Measurements from ENCODE around the gene EPM2AIP1. TPM values are rescaled to one million over a fixed set of nuclear protein-coding genes. Genes with fewer than 3 reads are reported as not detected.

Gene EPM2AIP1
- total RNA-seq, 4 donors from 2014 or later: 9.9 to 18.4 (median 14.8) TPM

DNA sequence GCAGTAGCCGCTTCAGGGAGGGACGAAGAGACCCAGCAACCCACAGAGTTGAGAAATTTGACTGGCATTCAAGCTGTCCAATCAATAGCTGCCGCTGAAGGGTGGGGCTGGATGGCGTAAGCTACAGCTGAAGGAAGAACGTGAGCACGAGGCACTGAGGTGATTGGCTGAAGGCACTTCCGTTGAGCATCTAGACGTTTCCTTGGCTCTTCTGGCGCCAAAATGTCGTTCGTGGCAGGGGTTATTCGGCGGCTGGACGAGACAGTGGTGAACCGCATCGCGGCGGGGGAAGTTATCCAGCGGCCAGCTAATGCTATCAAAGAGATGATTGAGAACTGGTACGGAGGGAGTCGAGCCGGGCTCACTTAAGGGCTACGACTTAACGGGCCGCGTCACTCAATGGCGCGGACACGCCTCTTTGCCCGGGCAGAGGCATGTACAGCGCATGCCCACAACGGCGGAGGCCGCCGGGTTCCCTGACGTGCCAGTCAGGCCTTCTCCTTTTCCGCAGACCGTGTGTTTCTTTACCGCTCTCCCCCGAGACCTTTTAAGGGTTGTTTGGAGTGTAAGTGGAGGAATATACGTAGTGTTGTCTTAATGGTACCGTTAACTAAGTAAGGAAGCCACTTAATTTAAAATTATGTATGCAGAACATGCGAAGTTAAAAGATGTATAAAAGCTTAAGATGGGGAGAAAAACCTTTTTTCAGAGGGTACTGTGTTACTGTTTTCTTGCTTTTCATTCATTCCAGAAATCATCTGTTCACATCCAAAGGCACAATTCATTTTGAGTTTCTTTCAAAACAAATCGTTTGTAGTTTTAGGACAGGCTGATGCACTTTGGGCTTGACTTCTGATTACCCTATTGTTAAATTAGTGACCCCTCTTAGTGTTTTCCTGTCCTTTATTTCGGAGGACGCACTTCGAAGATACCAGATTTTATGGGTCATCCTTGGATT, 674 bp upstream of the EPM2AIP1 start, which contains the start of gene MLH1:
MLH1 (plus strand) TSS at position 193 of the 958 bp plus-strand sequence; CDS start at position 223, 30 bp downstream.
- DNase-seq (ENCODE audit: low spot score in 2 of 2): peak; percentile 99 to 100
- peaks cover 0 to 47% (median 37%) of the 10 kb centered on the region in 4 donors for H3K4me1 ChIP-seq
- WGBS, 2 donors: 1% methylated on average over 40 to 47 of the region's 47 CpGs
- H3K4me3 ChIP-seq: peak within 1 kb of the TSS; percentile 76 to 99 (median 83)
- TF ChIP-seq POLR2A (IDR thresholded peaks at IDR 0.05): peak; percentile 75 to 82
- peak; percentile 87 to 89 for TF ChIP-seq EP300 (IDR thresholded peaks at IDR 0.05)
- TF ChIP-seq, protein P1, sequence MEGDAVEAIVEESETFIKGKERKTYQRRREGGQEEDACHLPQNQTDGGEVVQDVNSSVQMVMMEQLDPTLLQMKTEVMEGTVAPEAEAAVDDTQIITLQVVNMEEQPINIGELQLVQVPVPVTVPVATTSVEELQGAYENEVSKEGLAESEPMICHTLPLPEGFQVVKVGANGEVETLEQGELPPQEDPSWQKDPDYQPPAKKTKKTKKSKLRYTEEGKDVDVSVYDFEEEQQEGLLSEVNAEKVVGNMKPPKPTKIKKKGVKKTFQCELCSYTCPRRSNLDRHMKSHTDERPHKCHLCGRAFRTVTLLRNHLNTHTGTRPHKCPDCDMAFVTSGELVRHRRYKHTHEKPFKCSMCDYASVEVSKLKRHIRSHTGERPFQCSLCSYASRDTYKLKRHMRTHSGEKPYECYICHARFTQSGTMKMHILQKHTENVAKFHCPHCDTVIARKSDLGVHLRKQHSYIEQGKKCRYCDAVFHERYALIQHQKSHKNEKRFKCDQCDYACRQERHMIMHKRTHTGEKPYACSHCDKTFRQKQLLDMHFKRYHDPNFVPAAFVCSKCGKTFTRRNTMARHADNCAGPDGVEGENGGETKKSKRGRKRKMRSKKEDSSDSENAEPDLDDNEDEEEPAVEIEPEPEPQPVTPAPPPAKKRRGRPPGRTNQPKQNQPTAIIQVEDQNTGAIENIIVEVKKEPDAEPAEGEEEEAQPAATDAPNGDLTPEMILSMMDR (IDR thresholded peaks at IDR 0.05): peak in 1 of 5 experiments; percentile 22
- no peaks in the 10 kb centered on the region for H3K9me3 ChIP-seq
- H3K27me3 ChIP-seq: no peaks in the 10 kb centered on the region
- peaks cover 0 to 37% (median 2%) of the 10 kb centered on the region in 3 donors for H3K36me3 ChIP-seq
- peak within 1 kb of the TSS; percentile 96 to 99 (median 99) for H3K27ac ChIP-seq

DNA sequence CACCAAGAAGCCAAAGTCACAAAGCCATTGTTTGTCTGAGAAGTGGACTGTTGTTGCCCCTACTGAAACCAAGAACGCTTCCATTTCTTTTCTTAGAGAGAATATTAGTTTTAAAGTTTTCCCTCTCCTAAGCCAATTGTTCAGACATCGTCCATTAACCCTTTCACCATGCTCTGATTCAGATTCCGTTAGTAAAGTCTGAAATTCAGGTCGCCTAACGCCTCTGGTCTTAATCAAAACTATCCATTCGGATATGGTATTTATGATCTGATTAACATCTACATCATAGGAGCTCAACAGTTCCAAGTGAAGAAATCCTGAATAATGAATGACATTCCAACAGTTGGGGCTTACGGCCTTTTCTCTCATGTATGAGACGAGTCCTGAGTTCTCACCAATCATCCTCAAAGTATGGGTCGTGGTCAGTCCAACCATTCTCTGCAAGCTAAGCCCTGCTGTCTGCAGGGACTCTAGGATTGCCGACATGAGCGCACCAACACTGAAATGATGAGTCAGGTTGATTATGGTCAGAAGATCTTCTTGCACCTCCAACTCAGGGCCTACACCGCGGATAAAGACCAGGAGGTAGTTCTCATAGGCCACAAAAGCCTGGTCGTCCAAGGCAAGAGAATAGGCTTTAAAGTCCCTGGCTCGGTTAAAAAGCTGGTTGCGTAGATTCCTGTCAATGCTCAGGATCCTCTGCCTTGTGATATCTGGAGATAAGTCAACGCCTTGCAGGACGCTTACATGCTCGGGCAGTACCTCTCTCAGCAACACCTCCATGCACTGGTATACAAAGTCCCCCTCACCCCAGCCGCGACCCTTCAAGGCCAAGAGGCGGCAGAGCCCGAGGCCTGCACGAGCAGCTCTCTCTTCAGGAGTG, 767 bp downstream of the EPM2AIP1 start:
- DNase-seq (ENCODE audit: low spot score in 2 of 2): peak in 1 of 2 donors; percentile 31
- 8 to 9% methylated on average over 23 to 24 of the region's 24 CpGs for WGBS, 2 donors

DNA sequence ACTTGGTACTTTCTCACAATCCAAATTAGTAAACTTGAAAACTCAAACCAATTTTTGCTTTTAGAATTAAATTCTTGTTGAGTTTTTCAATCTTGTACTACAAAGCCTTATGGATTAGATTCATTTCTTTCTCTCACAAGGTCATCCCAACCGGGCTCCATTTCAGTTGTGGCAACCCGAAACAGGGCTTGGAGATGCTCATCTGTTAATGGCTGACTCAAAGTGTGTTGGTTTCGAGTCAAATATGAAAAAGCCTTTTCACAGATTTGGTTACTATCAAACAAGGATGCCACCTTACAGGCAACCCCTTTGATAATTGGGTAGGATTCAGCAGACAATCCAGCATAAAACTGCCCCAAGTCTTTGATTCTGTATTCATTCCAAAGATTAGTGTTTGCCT, 1.8 kb downstream of the EPM2AIP1 start:
- peak overlapping the region in 3 of 4 donors; percentile 99 for H3K27ac ChIP-seq
- 89% methylated on average over 3 of the region's 3 CpGs for WGBS, 2 donors
- DNase-seq (ENCODE audit: low spot score in 2 of 2): no peak
- H3K4me3 ChIP-seq: peak overlapping the region in 2 of 4 donors; percentile 80 to 86
- H3K4me1 ChIP-seq: peaks cover 0 to 57% (median 41%) of the 10 kb centered on the region in 4 donors
- no peaks in the 10 kb centered on the region for H3K9me3 ChIP-seq
- H3K36me3 ChIP-seq: peaks cover 0 to 37% (median 0%) of the 10 kb centered on the region in 3 donors
- no peak for TF ChIP-seq POLR2A (IDR thresholded peaks at IDR 0.05)
- TF ChIP-seq EP300 (IDR thresholded peaks at IDR 0.05): no peak
- TF ChIP-seq, protein P1 (IDR thresholded peaks at IDR 0.05): no peak
- no peaks in the 10 kb centered on the region for H3K27me3 ChIP-seq

More for the DNA sequence above, 767 bp downstream of the EPM2AIP1 start:
- H3K4me1 ChIP-seq: peaks cover 0 to 57% (median 41%) of the 10 kb centered on the region in 4 donors
- H3K27me3 ChIP-seq: no peaks in the 10 kb centered on the region
- peaks cover 0 to 37% (median 2%) of the 10 kb centered on the region in 3 donors for H3K36me3 ChIP-seq
- H3K4me3 ChIP-seq: peak overlapping the region; percentile 76 to 99 (median 83)
- H3K9me3 ChIP-seq: no peaks in the 10 kb centered on the region
- H3K27ac ChIP-seq: peak overlapping the region; percentile 96 to 99 (median 99)
- no peak for TF ChIP-seq POLR2A (IDR thresholded peaks at IDR 0.05)
- TF ChIP-seq, protein P1 (IDR thresholded peaks at IDR 0.05): no peak
- no peak for TF ChIP-seq EP300 (IDR thresholded peaks at IDR 0.05)

DNA sequence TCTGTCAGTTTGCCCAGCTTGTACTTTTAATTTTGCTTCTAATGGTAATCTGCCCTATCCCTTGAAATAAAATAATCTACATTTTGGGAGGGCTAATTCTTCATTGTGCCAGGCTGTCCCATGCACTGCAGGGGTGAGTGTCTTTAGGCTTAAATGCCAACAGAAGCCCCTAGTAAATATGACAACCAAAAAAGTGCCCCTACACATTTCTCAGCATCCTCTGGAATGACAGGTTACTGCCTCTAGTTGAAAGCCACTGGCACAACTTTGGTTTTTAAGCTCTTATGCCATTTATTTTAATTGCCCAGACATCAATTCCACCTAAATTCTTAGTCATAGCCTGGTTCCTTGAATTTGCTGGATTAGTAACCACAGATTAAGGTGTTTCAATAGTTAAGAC, 3.4 kb downstream of the EPM2AIP1 start:
- no peak for DNase-seq (ENCODE audit: low spot score in 2 of 2)
- TF ChIP-seq EP300 (IDR thresholded peaks at IDR 0.05): no peak
- no peak for TF ChIP-seq POLR2A (IDR thresholded peaks at IDR 0.05)
- TF ChIP-seq, protein P1 (IDR thresholded peaks at IDR 0.05): no peak
- Histone ChIP-seq H3K4me1 (peaks cover 0 to 52% (median 41%) of the 10 kb centered on the region in 4 donors), H3K27ac (no peak overlapping the region), H3K36me3 (peaks cover 0 to 40% (median 9%) of the 10 kb centered on the region in 3 donors), H3K9me3 (no peaks in the 10 kb centered on the region), H3K27me3 (no peaks in the 10 kb centered on the region), H3K4me3 (peak overlapping the region in 1 of 4 donors; percentile 14)
